Fibroblast of skin of right biceps (primary cell): ENCODE results near the gene MYRF.

Source experiments
- DNase-seq: peaks from one replicate; pipeline ENCODE4 v3.0.0-alpha.2; 2013

Gene MYRF

DNA sequence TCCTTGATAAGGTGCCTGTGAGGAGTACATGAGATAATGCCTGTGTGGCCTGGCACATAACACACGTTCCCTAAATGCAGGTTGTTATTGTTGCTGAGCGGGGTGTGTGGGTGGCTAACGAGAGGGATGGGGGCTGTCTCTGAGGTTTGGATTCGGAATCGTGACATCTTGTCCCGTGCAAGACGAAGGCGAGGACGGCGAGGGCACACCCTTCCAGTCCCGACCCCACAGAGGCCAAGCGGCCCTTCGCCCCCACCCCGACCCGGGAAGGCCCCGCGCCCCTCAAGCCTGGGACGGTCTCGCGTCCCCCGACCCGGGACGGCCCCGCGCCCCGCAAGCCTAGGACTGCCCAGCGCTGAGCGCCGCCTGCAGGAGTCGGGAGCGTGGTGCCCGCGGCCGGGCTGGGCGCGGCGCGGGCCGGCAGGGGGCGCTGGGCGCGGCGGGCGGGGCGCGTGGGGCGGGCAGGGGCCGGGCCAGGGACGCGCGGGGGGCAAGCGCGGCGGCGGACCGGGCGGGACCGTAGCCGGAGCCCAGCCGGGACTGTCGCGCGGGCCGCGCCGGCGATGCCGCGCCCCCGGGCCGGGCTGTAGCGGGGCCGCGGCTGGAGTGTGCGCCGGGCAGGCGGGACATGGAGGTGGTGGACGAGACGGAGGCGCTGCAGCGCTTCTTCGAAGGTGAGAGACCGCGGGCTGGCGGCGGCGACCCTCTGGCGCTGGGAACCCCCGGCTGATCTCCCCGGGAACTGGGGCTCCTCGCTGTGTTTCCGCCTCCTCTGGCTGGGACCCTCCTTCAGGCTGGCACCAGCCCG is at the start of gene MYRF:
MYRF (plus strand) TSS at position 520 of the 808 bp plus-strand sequence; CDS start at position 629, 109 bp downstream.
- DNase-seq = peak; percentile 52

DNA sequence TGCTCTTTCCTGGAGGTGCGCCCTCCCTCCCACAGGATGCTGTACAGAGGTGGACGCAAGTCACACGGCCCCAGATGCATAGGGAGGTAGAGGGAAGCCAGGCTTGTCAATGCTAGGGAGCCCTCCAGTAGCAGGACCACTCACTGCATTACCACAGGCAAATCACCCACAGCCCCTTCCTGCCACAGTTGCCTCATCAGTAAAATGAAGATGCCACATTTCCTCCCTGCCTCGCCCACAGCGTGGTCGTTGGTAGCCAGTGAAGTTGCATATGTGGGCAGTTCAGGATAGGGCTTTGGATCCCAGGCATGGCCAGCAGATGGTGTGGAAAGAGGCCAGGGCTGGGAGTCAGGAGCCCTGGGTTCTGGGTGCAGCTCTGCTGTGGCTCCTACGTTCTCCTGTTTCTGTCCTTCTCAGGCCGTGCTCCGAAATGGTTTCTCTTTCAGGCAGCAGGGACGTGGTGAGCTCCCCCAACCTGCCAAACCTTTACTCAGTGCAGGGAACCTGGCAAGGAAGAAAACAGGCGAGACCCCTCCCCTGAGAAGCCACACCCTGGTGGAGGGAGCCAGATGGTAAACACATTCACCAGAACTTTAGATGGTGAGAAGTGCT is 49.6 kb upstream of the MYRF start:
- no peak for DNase-seq

DNA sequence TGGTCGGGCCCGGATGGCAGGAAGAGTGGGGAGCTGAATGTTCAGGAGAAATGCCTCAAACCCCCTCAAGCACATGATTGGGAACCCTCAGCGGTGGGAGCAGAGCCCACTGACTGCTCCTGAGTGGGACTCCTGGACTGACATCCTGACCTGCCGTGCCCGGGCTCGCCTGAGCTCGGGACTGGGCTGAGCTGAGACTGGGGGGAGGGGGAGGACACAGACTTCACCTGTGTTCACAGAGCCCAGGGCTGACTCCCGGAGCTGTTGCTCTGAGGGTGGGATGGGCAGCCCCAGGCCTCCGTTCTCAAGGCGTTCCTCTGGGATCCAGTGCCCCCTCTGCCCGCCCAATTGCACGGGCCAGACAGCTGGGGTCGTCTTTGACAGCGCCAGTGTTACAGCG is 47.6 kb upstream of the MYRF start:
- DNase-seq = no peak

DNA sequence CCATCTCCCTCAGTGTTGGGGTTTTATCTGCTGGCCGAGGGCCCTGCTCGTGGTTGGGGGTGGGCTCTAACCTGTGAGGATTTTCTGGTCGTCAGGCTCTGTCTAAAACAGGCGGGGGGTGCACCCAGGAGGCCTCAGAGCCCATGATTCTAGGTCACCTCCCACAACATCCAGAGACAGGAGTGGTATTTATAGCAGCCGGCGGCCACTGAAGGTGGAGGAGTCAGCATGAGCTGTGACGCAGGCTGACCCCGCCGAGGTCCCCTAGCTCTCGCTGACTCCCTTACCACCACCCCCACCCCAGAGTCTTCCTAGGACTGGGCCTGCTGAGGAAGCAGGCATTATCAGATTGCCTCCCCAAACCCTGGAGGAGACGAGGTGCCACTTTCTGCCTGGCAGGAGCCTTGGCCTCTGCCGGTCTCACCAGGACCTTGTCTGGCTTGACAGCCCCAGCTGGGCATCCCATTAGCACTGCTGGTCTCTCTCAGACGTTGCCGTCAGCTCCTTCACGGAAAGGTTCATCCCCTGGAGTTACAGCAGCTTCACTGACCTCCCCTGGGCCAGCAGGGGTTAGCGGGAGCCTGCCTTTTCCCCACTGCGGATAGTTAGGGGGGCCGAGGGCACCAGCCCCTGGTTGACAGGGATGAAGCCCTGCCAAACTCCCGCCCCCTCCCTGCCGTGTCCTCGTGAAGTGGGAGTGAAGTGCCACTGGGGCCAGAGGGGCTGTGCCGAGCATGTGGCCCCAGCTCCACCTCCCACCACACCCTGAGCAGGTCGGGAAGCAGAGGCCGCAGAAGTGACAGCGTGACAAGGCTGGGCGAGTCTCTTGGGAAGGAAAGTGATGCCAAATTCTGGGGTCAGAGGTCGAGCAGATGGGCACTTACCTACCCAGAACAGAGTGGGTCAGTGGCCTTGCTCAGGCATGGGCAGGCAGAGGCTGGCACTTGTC is 45.7 kb upstream of the MYRF start:
- no peak for DNase-seq

DNA sequence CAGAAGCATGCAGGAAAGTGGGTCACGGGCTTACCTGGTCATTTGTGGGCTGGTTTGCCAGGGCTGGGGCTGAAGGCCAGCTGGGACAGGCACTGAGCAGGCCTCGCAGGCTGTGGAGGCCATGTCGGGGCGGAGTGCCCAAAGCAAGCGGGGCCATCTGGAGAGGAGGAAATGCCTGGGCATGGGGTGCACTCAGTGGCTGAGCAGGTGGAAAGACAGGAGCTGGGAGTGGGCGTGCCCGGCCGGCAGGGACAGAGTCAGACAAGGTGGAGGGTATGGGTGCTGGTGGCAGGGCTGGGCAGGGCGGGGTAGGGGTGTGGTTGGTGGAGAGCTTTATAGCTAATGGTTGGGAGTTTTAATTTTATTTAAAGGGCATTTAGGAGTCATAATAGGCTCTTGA is 44.9 kb upstream of the MYRF start:
- DNase-seq = no peak

DNA sequence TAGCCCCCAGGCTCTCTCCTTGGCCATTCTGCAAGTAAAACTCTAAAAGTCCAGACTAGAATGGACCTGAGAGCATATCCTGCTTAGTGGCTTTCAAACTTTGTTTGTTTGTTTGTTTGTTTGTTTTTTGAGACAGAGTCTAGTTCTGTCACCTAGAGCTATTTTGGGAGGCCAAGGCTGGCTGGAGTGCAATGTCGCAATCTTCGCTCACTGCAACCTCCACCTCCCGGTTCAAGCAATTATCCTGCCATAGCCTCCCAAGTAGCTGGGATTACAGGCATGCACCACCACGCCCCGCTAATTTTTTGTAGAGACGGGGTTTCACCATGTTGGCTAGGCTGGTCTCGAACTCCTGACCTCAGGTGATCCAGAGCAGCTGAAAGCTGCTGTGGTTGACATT is 43.3 kb upstream of the MYRF start:
- no peak for DNase-seq

DNA sequence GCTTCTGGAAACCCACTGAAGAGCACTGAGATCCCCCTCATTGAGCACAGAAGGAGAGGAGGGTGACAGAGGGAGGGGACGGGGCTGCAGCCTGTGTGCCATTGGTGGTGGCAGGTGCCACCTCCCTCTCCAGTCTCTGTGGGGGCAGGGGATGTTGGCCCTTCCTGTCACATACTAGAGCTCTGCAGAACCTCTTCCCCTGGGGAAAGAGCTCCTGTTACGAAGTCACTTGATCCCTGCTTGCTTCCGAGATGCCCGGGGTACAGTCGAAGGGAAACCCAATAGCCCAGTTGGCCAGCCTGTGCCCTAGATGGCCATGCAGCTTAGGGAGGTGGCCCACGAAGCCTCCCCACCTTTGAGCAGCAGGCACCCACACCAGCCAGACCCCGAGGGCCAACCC is 42.9 kb upstream of the MYRF start:
- no peak for DNase-seq

DNA sequence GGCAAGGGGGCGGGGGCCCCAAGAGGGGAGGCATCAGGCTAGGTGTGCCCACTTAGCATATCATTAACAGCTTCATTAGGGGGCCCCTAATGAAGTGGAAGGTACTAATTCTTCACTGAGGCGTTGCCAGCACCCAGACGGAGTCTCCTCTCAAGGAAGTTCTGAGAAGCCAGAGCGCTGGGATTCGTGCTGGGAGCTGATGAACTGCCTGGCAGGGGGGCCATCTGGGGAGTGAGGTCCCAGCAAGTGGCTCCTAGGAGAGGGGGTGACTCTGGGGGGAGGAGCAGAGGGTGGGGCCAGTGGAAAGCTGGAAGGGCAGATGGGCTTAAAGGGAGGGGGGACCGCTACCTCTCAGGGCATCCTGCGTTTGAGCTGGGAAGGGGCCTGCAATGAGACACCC is 42.4 kb upstream of the MYRF start:
- no peak for DNase-seq

DNA sequence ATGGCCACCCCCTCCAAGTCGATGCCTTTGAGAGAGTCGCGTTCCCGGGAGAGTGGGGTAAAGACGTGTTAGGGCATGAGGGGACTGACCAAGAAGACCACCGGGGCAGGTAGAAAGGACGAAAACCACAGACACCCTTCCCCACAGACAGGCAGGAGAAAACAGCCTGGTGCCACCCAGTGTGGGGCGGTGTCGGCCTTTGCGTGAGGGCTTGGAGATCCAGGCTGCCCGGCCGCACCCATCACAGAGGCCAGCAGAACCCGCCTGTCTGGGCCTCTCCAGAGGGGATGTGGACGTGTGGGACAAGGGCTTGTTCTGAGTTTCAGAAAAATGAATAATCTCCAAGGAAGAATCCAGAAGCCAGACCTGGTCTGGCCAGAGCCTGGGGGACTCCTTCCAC is 41.4 kb upstream of the MYRF start:
- DNase-seq = no peak

DNA sequence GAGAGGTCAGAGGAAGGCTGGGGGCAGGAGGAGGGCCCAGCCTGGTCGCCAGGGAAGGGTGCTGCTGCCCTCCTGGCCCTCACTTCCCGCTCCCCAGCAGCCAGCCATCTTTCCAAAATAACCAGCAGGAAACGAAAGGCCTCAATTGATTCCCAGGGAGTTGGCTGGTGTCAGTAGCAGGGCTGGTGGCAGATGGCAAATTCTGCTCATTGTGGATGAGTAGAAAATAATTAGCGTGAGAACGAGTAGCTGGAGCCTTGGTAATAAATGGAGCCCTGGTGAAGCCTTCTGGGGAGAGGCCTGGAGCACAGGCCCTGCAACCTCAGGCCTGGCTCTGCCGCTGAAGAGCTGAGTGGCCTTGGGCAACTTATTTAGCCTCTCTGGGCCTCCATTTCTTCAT is 40.9 kb upstream of the MYRF start:
- no peak for DNase-seq

DNA sequence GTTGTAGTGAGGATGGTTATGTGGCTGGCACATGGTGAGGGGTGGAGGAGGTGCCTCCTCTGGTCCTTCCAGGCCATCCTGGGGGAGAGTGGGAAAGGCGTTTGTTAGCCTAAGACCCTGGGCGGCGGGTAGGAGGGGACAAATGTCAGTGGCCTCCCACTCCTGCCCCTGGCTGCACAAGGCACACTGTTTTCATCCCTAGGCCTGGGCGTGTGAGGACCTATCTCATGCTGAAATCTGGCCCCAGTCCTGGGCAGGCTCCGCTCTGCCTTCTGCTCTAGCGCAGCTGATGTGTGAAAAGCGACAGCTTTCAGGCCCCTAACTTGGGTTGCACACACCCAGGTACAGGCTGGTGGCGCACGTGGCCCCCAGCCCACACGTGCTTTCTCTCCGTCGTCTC is 40.1 kb upstream of the MYRF start:
- no peak for DNase-seq

DNA sequence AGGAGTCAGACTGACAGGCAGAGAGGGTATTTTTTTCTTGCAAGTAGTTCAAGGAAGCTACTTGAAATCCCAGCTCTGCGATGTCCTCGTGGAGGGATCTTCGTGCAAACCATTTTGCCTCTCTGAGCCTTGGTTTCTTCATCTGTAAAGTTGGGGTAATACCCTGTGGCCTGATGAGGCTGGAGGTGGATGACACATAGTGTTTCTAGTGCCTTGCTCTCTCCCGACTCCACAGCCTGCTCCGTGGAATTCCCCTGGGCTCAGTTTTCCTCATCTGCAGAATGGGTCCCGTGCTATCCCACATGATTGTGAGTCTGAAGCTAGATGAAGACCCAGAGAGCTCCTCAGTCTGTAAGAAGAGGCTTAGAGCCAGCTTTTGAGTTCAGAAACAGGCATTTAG is 39.6 kb upstream of the MYRF start:
- DNase-seq = no peak

DNA sequence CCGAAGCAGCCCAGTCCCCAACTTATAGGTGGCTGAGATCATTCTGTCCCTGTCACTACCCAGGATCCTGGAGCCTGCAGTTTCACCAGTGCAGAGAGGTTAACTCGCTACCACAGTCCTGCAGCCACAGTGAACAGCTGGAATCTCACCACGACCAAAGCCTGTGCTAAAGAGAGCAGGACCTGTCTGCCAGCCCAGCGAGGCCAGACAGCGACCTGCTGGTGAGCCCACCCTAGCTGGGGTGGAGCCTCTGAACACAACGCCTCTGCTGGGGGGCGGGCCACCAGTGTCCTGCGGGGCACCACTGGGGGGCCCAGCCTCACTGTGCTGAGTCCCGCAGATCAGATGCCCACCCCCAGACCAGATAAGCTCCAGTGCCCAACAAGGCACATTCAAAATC is 39.0 kb upstream of the MYRF start:
- no peak for DNase-seq

DNA sequence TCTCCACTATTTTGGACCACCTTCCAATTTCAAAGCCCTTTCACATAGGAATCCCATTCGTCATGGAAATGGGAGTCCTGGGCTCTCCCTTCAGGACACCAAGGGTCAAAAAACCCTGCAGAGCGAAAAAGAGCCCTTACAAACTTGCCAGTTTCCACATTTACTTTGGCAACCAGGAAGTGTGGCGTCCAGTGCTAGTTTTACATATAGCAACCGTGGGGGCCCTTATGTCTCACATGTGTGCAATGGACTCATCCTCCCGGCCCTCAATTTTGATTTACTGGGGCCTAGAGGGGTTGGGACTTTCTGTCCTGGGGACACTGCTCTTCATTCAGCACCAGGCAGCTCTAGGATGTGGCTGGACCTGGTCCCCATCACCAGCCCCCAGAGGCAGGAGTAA is 38.5 kb upstream of the MYRF start:
- no peak for DNase-seq

DNA sequence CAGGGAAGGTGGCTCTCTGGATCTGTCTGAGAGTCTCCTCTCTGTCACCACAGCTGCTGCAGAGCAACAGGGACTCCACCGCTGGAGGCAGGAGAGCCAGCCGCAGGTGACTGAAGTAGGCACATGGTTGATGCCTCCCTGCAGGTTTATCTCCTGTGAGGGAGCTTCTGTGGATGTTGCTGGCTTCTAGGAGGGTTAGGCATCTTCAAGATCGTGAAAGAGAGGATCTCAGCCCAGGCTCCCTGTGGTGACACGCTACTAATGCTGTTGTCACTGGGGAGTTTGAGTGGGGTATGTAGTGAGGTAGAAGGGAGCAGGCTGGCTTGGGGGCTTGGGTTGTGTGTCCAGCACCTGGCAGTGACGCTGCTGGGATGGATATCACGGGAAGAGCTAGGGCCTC is 38.1 kb upstream of the MYRF start:
- DNase-seq = no peak

DNA sequence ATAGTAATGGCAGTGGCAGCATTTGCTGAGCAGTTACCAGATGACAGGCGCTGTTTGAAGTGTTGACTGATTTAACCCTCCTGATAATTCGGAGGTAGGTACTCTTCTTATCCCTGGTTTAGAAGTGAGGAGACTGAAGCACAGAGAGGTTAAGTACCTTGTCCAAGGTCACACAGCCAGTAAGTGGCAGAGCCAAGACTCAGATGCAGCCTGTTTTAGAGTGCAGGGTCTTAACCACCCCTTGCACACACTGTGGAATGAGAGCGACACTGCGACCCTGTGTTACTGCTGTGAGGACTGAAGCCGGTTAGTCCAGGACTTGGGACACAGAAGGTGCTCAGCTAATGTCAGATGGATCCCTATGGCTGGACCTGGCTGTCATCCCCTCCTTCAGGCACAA is 37.5 kb upstream of the MYRF start:
- no peak for DNase-seq

DNA sequence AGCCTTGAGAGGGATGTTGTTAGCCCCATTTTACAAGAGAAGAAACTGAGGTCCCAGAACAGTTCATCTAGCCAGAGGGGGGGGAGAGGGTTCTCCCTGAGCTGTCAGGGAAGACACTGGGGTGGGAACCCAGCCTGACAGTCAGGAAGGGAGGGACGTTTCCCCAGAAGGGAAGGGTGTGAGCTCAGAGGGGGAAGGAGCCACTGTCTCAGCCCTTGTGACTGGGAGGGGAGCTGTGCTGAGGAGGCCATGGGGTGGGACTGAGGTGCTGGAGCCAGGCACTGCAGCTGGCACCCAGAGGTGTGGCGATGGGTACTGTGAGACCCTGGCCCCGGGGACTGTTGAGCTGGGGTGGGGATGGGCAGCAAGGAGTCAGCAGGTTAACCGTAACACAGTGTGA is 36.6 kb upstream of the MYRF start:
- no peak for DNase-seq

DNA sequence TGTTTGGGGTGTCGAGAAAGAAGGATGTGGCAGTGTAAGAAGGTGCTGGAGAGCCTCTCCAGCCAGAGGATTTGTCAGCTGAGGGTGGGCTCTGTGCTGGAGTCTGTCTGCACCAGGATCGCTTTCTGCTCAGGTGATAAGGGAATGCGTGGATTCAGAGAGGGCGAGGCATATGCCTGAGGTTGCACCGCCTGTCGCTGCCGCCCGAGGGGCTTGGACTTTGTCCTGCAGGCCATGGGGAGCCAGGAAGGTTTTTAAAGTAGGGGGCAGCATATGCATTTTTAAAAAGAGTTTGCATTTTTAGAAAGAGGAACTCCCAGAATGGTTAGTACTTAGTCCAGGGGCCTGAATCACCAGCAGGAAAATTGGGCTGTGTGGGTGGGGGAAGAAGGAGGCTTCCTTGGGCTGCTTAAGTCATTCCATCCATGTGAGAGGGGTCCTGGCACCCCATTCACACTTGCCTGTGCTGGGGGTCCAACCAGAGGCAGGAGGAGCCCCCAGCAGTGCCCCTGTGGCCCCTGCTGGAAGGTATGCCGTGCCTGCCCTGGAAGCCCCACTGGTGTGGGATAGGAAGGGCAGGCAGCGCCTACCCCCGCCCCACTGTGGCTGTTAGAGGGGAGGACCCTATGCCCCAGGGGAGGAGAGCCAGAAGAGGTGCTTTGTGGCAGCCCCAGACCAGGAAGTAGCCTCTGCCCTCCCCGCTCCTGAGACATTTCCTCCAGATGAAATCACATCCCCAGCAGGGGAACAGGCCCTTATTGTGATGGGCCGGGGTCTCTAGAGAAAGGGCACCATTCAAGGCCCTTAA is 35.8 kb upstream of the MYRF start:
- DNase-seq = no peak

DNA sequence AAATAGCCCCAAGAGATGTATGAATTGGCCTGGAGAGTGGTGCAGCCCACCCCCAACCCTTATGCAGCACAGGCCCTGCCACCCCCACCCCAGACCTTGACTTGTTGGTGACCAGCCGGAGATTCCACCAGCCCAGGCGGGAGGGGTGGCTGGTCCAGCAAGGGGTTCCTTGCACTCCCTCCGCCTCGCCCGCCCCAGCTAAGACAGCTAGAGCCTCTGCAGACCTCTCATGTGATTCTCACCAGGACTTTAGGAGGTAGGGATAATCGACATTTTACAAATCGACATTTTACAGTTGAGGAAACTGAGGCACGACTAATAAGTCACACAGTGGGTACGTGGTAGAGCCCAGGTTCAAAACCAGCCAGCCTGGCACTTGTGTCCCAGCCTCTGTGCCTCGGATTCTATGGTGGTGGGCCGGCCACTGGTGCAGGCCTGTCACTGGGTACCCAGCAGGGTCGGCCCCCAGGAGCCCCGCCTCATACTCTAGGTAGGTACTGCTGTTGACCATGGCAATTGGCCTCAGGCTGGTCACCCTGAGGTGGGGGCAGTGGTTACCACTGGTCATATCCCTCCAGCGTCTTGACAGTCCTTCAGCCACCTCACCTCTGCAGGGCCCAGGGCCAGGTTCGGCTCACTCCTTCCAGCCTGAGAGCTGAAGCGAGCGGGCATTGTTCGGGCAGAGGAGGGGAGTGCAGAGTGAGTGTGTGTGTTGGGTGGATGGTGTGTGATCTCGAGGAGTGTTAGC is 35.0 kb upstream of the MYRF start:
- DNase-seq = no peak

DNA sequence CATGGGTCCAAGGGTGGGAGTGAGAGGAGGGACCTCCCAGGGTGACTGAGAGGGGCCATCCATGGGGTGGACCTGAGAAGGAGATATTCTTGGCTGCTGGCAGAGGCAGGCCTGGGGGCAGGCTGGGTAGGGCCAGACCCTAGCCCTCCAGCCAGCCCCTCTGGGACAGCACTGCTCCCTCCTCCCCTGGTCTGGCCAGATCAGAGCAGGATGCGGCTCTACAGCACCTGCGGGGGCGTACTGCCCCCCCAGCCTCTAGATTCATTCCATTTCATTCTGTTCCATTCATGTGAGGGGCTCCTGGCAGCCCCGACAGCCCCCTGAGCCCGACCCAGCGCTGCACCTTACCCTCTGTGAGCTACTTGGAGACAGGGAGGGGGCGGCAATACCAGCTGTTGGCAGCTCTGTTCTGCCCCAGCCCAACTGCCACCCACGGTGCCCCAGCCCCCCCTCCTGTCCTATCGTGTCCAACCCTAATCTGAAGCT is 34.3 kb upstream of the MYRF start:
- no peak for DNase-seq

DNA sequence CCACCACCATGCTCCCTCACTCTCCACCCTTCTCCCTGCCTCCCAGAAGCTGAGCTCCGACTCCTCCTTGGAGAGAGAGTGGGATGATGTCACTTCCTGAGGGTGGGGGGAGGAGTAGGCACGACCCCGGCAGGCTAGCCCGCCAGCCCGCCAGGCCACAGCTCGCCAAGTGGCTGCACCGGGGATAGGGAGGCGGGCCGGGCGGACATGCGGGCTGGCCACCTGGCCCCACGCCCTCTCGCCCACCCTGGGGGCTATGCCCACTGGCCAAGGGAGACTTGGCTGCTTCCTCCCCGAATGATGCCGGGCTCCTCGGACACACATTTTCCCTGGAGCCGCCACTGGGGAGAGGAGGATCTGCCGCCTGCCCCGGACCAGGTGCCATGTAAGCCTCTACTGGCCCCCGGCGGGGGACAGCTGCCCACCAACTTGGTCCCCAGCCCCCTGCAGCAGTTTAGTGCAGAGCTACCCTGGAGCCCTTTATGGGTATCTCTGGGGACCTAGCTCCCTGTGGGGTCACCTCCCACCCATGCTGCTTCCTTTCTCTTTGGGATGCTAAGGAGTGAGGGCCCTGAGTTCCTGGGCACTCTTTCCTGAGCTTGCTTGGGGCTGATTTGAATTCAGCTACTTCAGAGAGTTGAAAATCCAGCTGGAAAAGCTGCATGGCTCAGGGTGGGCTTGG is 33.7 kb upstream of the MYRF start:
- peak; percentile 83 for DNase-seq
